Stimulated activated memory B cell treated with anti-CD40 and anti-IgM and Interleukin-4, amounts not matched to agents 10 μg/mL and 1 μg/mL and 100 μg/mL, for 72 hours (primary cell): Measurements from ENCODE around the gene COG5.
A peak's percentile ranks its signal among the peaks of the same experiment; 100 is the strongest.
"Not testable (repeated sequence)": the region's sequence is repeated elsewhere in the genome, so short reads cannot be mapped to it uniquely, and the experiment has no call there.

ENCODE experiments used
- ATAC-seq: fragments of 150-1000 bp; cut with Tn5 transposase; 2 replicates; pipeline ENCODE4 v1.10.0; 2021
- H3K27ac Mint-ChIP-seq: one replicate; pipeline ENCODE4 v1.8.0; 2022; ENCODE audit warnings: mild to moderate bottlenecking, mixed read lengths
- H3K27me3 Mint-ChIP-seq: one replicate; pipeline ENCODE4 v1.8.0; 2022; ENCODE audit warnings: mixed read lengths
- H3K36me3 Mint-ChIP-seq: one replicate; pipeline ENCODE4 v1.8.0; 2022; ENCODE audit warnings: mixed read lengths
- H3K4me1 Mint-ChIP-seq: one replicate; pipeline ENCODE4 v1.8.0; 2022; ENCODE audit warnings: mixed read lengths
- H3K4me3 Mint-ChIP-seq: one replicate; pipeline ENCODE4 v1.8.0; 2022; ENCODE audit warnings: mild to moderate bottlenecking, moderate library complexity, mixed read lengths
- H3K9me3 Mint-ChIP-seq: one replicate; pipeline ENCODE4 v1.8.0; 2022; ENCODE audit warnings: mixed read lengths

The COG5 gene

GRCh38 chr7:107168233-107169119 lies 395.2 kb downstream of the COG5 start, which contains the start of gene HBP1:
HBP1 (plus strand) TSS chr7:107169003; CDS start chr7:107179894, 10,891 bp downstream.
- Mint-ChIP-seq H3K36me3 (no peaks in the 10 kb centered on the region), H3K27me3 (no peaks in the 10 kb centered on the region), H3K27ac (peak within 1 kb of the TSS; percentile 96), H3K9me3 (no peaks in the 10 kb centered on the region), H3K4me3 (peak within 1 kb of the TSS; percentile 90), H3K4me1 (peaks cover 26% of the 10 kb centered on the region)
- peak; percentile 95 for ATAC-seq

DNA sequence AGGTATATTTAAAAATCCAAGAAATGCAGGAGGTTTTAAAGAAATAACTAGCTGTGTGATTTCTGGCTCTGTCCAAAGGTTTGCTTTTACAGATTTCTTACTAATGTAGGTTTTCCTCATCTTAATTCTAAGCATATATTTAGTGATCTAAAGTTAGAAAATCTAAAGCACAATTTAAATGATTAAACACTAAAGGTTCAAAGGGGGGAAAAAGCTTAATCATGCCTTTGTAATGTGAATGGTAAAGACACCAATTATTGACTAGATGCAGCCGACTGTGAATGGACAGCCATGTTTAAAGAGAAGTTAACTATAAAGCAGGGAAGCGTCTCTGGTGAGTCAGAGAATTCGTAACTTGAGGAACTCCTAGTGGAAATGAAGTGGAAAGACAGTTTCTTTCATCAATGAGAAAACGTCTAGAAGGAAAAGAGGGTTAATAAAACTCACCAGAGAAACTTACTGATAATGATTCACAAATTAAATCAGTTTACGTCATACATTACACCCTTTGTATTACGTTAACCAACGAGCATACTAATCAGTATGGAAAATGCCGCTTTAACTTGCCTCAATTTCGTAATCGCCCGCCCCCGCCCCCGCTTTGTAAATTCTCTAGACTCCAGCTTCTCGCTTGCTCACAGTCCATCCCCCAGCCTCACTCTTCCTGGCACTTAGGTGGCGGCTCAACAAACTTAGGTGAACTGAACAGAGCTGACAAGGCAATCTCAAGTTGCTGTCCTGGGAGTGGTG lies 396.1 kb downstream of the COG5 start:
- H3K36me3 Mint-ChIP-seq = no peaks in the 10 kb centered on the region
- no peak for ATAC-seq
- peak overlapping the region; percentile 90 for H3K4me3 Mint-ChIP-seq
- no peaks in the 10 kb centered on the region for H3K27me3 Mint-ChIP-seq
- no peaks in the 10 kb centered on the region for H3K9me3 Mint-ChIP-seq
- H3K27ac Mint-ChIP-seq = peak overlapping the region; percentile 96
- peaks cover 19% of the 10 kb centered on the region for H3K4me1 Mint-ChIP-seq

DNA sequence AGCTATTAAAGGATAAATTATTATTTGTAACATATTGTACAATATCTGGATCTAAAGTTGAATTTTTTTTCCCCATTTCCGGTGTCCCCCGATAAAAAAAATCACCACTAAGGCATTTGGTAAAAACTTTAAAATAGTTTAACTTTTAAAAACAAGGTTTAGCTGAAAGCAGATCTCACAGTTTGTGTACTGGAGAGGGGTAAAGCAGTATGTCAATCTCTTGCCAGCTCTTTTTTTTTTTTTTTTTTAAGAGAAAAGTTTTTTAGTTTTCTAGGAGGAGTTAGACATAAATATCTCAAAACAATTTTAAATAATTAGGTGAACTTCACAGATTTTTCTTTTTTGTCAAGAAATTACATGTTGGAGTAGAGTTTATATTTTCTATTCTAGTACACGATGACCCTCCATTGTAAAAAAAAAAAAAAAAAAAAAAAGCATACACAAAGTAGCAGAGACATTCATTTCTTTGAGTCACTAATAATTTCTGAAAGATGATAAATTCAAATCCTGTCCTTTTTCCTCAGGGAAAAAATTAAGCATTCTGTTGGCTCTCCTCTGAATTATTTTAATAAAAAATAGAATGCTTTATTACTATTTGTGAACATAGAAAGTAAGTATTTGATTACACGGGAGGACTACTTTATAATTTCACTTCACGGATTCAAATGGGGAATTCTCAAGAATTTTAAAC lies 396.8 kb downstream of the COG5 start:
- Mint-ChIP-seq H3K4me1 (peaks cover 19% of the 10 kb centered on the region), H3K4me3 (peak overlapping the region; percentile 90), H3K9me3 (no peaks in the 10 kb centered on the region), H3K27ac (peak overlapping the region; percentile 96), H3K27me3 (no peaks in the 10 kb centered on the region), H3K36me3 (no peaks in the 10 kb centered on the region)
- no peak for ATAC-seq

- Mint-ChIP-seq H3K9me3 (no peaks in the 10 kb centered on the region), H3K36me3 (no peaks in the 10 kb centered on the region), H3K27ac (no peak overlapping the region), H3K4me3 (no peak overlapping the region), H3K27me3 (no peaks in the 10 kb centered on the region), H3K4me1 (peaks cover 13% of the 10 kb centered on the region)
- no peak for ATAC-seq
Observed at GRCh38 chr7:107165341-107165740, 398.4 kb downstream of the COG5 start.

DNA sequence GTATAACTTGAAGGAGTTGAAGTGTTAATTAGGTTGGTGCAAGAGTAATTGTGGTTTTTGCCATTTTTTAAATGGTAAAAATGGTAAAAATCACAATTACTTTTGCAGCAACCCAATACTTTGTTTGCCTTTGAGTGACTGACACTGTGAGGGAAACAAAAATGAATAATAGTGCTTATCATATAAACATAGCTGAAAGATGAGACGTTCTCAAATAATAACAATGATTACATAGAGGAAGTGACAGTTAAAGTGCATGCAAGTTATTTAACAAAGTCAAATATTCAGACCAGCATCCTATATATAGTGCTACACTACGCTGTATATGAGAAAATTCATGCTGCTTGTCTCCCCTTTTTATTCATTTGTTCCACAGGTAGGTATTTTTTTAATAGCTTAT lies 399.6 kb downstream of the COG5 start:
- Mint-ChIP-seq H3K36me3 (no peaks in the 10 kb centered on the region), H3K9me3 (no peaks in the 10 kb centered on the region), H3K4me1 (peaks cover 6% of the 10 kb centered on the region), H3K27me3 (no peaks in the 10 kb centered on the region), H3K4me3 (no peak overlapping the region), H3K27ac (no peak overlapping the region)
- ATAC-seq = no peak

GRCh38 chr7:107162475-107162874 lies 401.2 kb downstream of the COG5 start:
- peaks cover 3% of the 10 kb centered on the region for H3K4me1 Mint-ChIP-seq
- no peak overlapping the region for H3K27ac Mint-ChIP-seq
- no peaks in the 10 kb centered on the region for H3K9me3 Mint-ChIP-seq
- ATAC-seq = no peak
- no peak overlapping the region for H3K4me3 Mint-ChIP-seq
- H3K36me3 Mint-ChIP-seq = no peaks in the 10 kb centered on the region
- H3K27me3 Mint-ChIP-seq = no peaks in the 10 kb centered on the region

DNA sequence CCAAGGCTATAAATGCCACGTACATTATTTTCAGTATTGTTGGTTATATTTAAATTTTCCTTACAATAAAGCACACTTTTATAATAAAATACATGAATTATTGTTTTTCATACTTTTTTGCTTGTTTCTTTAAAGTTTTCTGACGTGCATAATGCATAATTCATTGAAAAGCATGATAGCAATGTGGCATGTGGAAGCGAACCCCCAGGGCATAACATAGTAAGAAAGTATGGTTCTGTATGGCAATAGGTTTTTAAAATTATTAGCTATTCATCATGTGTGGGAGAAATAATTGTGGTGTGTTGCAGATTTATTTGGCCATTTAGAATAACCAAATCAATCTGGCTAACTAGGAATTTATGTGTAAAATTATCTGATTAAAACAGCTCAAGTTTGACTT lies 402.3 kb downstream of the COG5 start:
- H3K36me3 Mint-ChIP-seq = no peaks in the 10 kb centered on the region
- no peaks in the 10 kb centered on the region for H3K27me3 Mint-ChIP-seq
- no peaks in the 10 kb centered on the region for H3K9me3 Mint-ChIP-seq
- no peak for ATAC-seq
- no peak overlapping the region for H3K27ac Mint-ChIP-seq
- no peak overlapping the region for H3K4me3 Mint-ChIP-seq
- no peaks in the 10 kb centered on the region for H3K4me1 Mint-ChIP-seq

DNA sequence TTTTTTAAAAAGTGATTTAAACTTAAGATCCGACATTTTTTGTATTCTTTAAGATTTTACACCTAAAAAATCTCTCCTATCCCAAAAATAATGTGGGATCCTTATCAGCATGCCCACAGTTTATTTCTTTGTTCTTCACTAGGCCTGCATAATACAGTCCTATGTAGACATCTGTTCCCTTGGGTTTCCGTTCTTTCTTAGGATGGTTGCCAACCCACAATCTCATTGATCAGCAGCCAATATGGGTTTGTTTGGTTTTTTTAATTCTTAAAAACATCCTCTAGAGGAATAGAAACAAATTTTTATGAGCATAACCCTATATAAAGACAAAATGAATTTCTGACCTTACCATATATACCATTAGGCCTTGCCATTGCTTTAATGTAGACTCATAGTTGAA lies 403.3 kb downstream of the COG5 start:
- no peak for ATAC-seq
- H3K4me3 Mint-ChIP-seq = no peak overlapping the region
- H3K36me3 Mint-ChIP-seq = no peaks in the 10 kb centered on the region
- H3K27me3 Mint-ChIP-seq = no peaks in the 10 kb centered on the region
- H3K4me1 Mint-ChIP-seq = no peaks in the 10 kb centered on the region
- no peak overlapping the region for H3K27ac Mint-ChIP-seq
- no peaks in the 10 kb centered on the region for H3K9me3 Mint-ChIP-seq

DNA sequence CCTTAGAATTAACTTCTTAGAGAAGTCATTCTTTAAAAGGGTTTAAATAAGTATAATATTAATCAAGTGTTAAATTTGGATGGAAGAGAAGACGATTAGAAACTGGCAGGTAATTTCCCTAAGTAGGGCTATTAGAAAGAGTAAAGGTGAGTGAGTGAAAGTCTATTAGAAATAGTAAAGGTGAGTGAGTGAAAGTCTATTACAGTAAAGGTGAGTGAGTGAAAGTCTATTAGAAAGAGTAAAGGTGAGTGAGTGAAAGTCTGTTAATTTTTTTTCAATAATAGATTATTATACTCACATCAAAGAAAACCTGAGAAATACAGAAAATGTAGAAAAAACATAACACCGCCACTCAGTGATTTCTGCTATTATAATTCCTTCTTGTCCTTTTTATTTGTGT lies 405.7 kb downstream of the COG5 start:
- H3K4me1 Mint-ChIP-seq = no peaks in the 10 kb centered on the region
- no peaks in the 10 kb centered on the region for H3K9me3 Mint-ChIP-seq
- H3K4me3 Mint-ChIP-seq = no peak overlapping the region
- H3K27ac Mint-ChIP-seq = no peak overlapping the region
- H3K27me3 Mint-ChIP-seq = no peaks in the 10 kb centered on the region
- no peak for ATAC-seq
- H3K36me3 Mint-ChIP-seq = no peaks in the 10 kb centered on the region

- Mint-ChIP-seq H3K36me3 (no peaks in the 10 kb centered on the region), H3K4me1 (no peaks in the 10 kb centered on the region), H3K4me3 (no peak overlapping the region), H3K9me3 (no peaks in the 10 kb centered on the region), H3K27ac (no peak overlapping the region), H3K27me3 (no peaks in the 10 kb centered on the region)
- no peak for ATAC-seq
Observed at GRCh38 chr7:107157091-107157490, 406.6 kb downstream of the COG5 start.

DNA sequence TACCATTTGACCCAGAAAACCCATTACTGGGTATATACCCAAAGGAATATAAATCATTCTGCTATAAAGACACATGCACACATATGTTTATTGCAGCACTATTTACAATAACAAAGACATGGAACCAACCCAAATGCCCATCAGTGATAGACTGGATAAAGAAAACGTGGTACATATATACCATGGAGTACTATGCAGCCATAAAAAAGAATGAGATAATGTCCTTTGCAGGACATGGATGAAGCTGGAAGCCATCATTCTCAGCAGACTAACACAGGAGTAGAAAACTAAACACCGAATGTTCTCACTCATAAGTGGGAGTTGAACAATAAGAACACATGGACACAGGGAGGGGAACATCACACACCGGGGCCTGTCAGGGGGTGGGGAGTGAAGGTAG lies 408.0 kb downstream of the COG5 start:
- not testable (repeated sequence) for H3K27ac Mint-ChIP-seq, ATAC-seq, H3K36me3 Mint-ChIP-seq, H3K4me1 Mint-ChIP-seq, H3K4me3 Mint-ChIP-seq, H3K9me3 Mint-ChIP-seq, H3K27me3 Mint-ChIP-seq

DNA sequence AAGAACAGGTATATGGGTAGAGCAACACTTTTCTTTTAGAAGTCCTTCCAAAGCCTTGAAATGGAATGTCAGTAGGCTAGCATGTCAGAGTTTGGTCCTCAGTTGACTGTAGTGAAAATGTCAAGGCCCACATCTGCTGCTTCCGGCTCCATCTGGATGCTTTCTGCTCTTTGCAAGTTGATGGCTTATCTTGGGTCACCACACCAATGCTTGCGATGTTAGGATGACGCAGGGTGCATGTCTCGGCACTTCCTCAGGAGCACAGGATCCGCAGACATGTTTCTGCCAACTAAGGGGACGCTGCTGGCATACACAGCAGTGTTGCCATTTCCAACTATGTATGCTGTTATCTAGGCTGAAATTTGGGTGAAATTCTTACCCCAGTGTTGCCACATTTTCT lies 408.9 kb downstream of the COG5 start:
- H3K4me3 Mint-ChIP-seq = no peak overlapping the region
- H3K27ac Mint-ChIP-seq = no peak overlapping the region
- no peaks in the 10 kb centered on the region for H3K4me1 Mint-ChIP-seq
- H3K9me3 Mint-ChIP-seq = no peaks in the 10 kb centered on the region
- H3K36me3 Mint-ChIP-seq = no peaks in the 10 kb centered on the region
- no peaks in the 10 kb centered on the region for H3K27me3 Mint-ChIP-seq
- no peak for ATAC-seq

DNA sequence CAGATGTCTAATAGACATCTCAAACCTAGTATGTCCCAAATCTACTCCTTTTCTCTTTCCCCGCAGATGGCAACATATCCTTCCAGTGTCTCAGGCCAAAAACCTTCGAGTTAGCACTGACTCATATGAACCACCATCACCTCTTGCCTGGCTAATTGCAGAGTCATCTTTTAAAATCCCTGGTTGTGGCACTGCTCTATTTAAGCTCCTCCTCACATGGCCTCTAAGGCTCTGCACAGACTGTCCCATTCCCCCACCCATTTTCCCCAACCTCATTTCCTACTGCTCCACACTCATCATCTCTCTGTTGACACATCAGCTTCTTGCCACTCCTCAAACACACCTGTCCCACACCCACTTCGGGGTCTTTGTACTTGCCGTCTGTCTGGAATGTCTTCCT lies 411.7 kb downstream of the COG5 start:
- no peak overlapping the region for H3K27ac Mint-ChIP-seq
- ATAC-seq = no peak
- no peaks in the 10 kb centered on the region for H3K9me3 Mint-ChIP-seq
- no peaks in the 10 kb centered on the region for H3K27me3 Mint-ChIP-seq
- no peak overlapping the region for H3K4me3 Mint-ChIP-seq
- no peaks in the 10 kb centered on the region for H3K4me1 Mint-ChIP-seq
- H3K36me3 Mint-ChIP-seq = no peaks in the 10 kb centered on the region
